H4 (cell line): Measurements from ENCODE around the gene ACSL5. TPM values are rescaled to one million over a fixed set of nuclear protein-coding genes. Genes with fewer than 3 reads are reported as not detected.

Source experiments
- DNase-seq: peaks from one replicate; pipeline ENCODE4 v3.0.0-alpha.2; 2015; ENCODE audit warnings: low spot score
- total RNA-seq: library from RNA; depleted of rRNA; stranded (reverse); fragments of >200 nt; shearing (Covaris generic); gene quantifications from 2 replicates; pipeline ENCODE4 v1.2.3, GENCODE V29; 2014

ACSL5 gene
- total RNA-seq, 1 experiment from 2014 or later = 13.5 TPM

- no peak for DNase-seq
These were observed 35.8 kb downstream of the ACSL5 start for GRCh38 chr10:112409755-112410154.

GRCh38 chr10:112412696-112413095 lies 38.8 kb downstream of the ACSL5 start:
- DNase-seq = no peak

- no peak for DNase-seq
These were observed 47.8 kb downstream of the ACSL5 start for GRCh38 chr10:112421731-112422130.

- no peak for DNase-seq
These were observed 50.7 kb downstream of the ACSL5 start for GRCh38 chr10:112424651-112425050.

- no peak for DNase-seq
These were observed 52.2 kb downstream of the ACSL5 start for GRCh38 chr10:112426111-112426510.

- DNase-seq = no peak
These were observed 55.2 kb downstream of the ACSL5 start for GRCh38 chr10:112429147-112429546.

- DNase-seq = no peak
These were observed 55.8 kb downstream of the ACSL5 start for GRCh38 chr10:112429654-112430230.

GRCh38 chr10:112433136-112433535 lies 59.2 kb downstream of the ACSL5 start:
- no peak for DNase-seq

- DNase-seq = peak; percentile 34
These were observed 61.2 kb downstream of the ACSL5 start for GRCh38 chr10:112434988-112435619.

GRCh38 chr10:112438356-112438755 lies 64.4 kb downstream of the ACSL5 start:
- DNase-seq = no peak

GRCh38 chr10:112441520-112441919 lies 67.6 kb downstream of the ACSL5 start:
- no peak for DNase-seq

GRCh38 chr10:112442063-112442462 lies 68.1 kb downstream of the ACSL5 start:
- no peak for DNase-seq

- DNase-seq = no peak
These were observed 72.3 kb downstream of the ACSL5 start for GRCh38 chr10:112446055-112446854.

GRCh38 chr10:112446855-112447619 lies 73.1 kb downstream of the ACSL5 start, which contains the start of the genes VTI1A and ZDHHC6:
Gene VTI1A (plus strand): TSS chr10:112447215. CDS start chr10:112447374, 159 bp downstream.
Gene ZDHHC6 (minus strand): TSS chr10:112446914. CDS start chr10:112445436, 1,478 bp downstream.
- DNase-seq = peak; percentile 79

- no peak for DNase-seq
These were observed 73.7 kb downstream of the ACSL5 start for GRCh38 chr10:112447620-112447928.

- no peak for DNase-seq
These were observed 75.0 kb downstream of the ACSL5 start for GRCh38 chr10:112448888-112449287.

GRCh38 chr10:112454910-112455779 lies 81.2 kb downstream of the ACSL5 start:
- no peak for DNase-seq

- DNase-seq = no peak
These were observed 82.6 kb downstream of the ACSL5 start for GRCh38 chr10:112456533-112456932.

- DNase-seq = no peak
These were observed 86.5 kb downstream of the ACSL5 start for GRCh38 chr10:112460366-112460765.

GRCh38 chr10:112461029-112461887 lies 87.3 kb downstream of the ACSL5 start:
- peak; percentile 17 for DNase-seq
